ENCODE data around the gene ARHGEF19. TPM values are rescaled to one million over a fixed set of nuclear protein-coding genes. Genes with fewer than 3 reads are reported as not detected.

Gene ARHGEF19
- total and polyA plus RNA-seq, 2 of the 4 experiments (the other 2 are of a cell fraction): 4.5 to 16.8 TPM

DNA sequence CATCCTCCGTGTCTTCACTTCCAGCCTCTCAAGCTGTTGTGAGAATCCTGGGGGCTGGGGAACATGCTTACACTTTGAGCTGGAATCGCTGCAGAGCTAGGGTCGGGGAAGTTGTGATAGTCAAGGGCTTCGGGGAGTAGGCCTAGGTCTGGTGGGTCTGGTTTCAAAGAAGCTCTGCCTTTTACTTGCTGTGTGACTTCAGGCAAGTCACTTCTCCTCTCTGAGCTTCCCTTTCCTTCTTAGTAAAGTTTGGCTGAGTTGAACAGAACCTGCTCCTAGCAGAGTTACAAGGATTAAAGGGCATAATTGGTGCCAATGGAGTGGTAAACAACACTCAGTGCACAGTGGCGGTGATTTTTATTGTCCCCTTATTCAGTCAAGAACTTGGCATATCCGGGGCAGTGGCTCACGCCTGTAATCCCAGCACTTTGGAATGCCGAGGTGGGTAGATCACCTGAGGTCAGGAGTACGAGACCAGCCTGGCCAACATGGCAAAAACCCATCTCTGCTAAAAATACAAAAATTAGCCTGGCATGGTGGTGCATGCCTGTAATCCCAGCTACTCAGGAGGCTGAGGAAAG, 25.7 kb downstream of the ARHGEF19 start:
- CTCF ChIA-PET: interaction anchor here (0.9 to 2.0 kb wide), 3 partner anchors 104 to 109 kb away, joined by 3 to 15 read pairs (median 11); no protein-coding TSS in a partner anchor

More for the DNA sequence above, 25.7 kb downstream of the ARHGEF19 start:
- in situ Hi-C loops (cut with MboI; ENCODE audit: low sequenced_read_pairs) (loop anchor here (25.0 kb wide), 1 partner anchor 399 kb away; no protein-coding TSS in a partner anchor), intact Hi-C loops (cut with micrococcal nuclease) (loop anchor here (1.0 to 5.0 kb wide), 5 partner anchors 32 to 176 kb away; no protein-coding TSS in a partner anchor), dilution Hi-C loops (cut with HindIII; ENCODE audit: low sequenced_read_pairs, unreplicated experiment) (no loop called here)
- Histone ChIP-seq H3K14ac (replicated peaks; ENCODE audit: low read depth, low read length) (no peak overlapping the region), H3K4me1 (ENCODE audit: control insufficient read depth, insufficient read depth, low read length) (peaks cover 10% of the 10 kb centered on the region), H4K8ac (ENCODE audit: low read depth in 2 of 2, low read length in 2 of 2) (no peak overlapping the region), H2AFZ (replicated peaks; ENCODE audit: low read length, poor library complexity) (peak overlapping the region; percentile 33), H4K20me1 (ENCODE audit: insufficient read depth, low read length) (no peaks in the 10 kb centered on the region), H3K9me1 (ENCODE audit: insufficient read depth, low read length) (no peaks in the 10 kb centered on the region), H2BK20ac (ENCODE audit: low read depth, low read length) (peak overlapping the region; percentile 78), H3K4me3 (ENCODE audit: insufficient read depth, low read depth, low read length) (no peak overlapping the region), H3K56ac (ENCODE audit: extremely low read depth, insufficient read depth, low read length) (no peak overlapping the region), H2BK15ac (ENCODE audit: low read depth, low read length) (peak overlapping the region; percentile 54; the same call in 1 of the 3 replicates), H3K23ac (ENCODE audit: low read depth, low read length) (no peak overlapping the region), H3K9me3 (ENCODE audit: control insufficient read depth, insufficient read depth, low read length) (no peaks in the 10 kb centered on the region), H4K5ac (ENCODE audit: low read depth, low read length) (no peak overlapping the region), H3K9ac (ENCODE audit: low read depth, low read length) (no peak overlapping the region), H3K27me3 (ENCODE audit: control insufficient read depth, insufficient read depth, low read length) (no peaks in the 10 kb centered on the region), H3K4me2 (ENCODE audit: low read depth, low read length) (no peak overlapping the region), H3K27ac (ENCODE audit: insufficient read depth, low read length) (no peak overlapping the region), H2BK120ac (ENCODE audit: low read depth, low read length) (peak overlapping the region; percentile 52; the same call in 1 of the 2 replicates), H3K4ac (ENCODE audit: low read depth, low read length) (peak overlapping the region; percentile 48; the same call in 1 of the 2 replicates), H2AK9ac (replicated peaks; ENCODE audit: low read depth, low read length, poor library complexity) (peak overlapping the region; percentile 28), H4K91ac (ENCODE audit: insufficient read depth, low read depth, low read length) (no peak overlapping the region), H3K79me1 (ENCODE audit: low read depth in 1 of 2, low read length in 2 of 2) (peaks cover 5 to 7% of the 10 kb centered on the region in 2 experiments; a peak in 3 of 4 replicates), H2AK5ac (ENCODE audit: low read depth, low read length) (peak overlapping the region; percentile 69; the same call in 1 of the 2 replicates), H2BK5ac (ENCODE audit: low read depth, low read length, poor library complexity, severe bottlenecking) (no peak overlapping the region), H3K18ac (ENCODE audit: low read depth, low read length) (no peak overlapping the region), H3K36me3 (ENCODE audit: control insufficient read depth, insufficient read depth, low read length) (no peaks in the 10 kb centered on the region)
- TF ChIP-seq, protein P1, sequence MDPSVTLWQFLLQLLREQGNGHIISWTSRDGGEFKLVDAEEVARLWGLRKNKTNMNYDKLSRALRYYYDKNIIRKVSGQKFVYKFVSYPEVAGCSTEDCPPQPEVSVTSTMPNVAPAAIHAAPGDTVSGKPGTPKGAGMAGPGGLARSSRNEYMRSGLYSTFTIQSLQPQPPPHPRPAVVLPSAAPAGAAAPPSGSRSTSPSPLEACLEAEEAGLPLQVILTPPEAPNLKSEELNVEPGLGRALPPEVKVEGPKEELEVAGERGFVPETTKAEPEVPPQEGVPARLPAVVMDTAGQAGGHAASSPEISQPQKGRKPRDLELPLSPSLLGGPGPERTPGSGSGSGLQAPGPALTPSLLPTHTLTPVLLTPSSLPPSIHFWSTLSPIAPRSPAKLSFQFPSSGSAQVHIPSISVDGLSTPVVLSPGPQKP (IDR thresholded peaks at IDR 0.05; ENCODE audit: borderline replicate concordance, low read depth, low read length): no peak
- TF ChIP-seq MXI1 (IDR thresholded peaks at IDR 0.05; ENCODE audit: borderline replicate concordance, low read depth, low read length): no peak
- TF ChIP-seq NFE2L2 (IDR thresholded peaks at IDR 0.05; ENCODE audit: low read depth, low read length): no peak
- TF ChIP-seq, protein P2, sequence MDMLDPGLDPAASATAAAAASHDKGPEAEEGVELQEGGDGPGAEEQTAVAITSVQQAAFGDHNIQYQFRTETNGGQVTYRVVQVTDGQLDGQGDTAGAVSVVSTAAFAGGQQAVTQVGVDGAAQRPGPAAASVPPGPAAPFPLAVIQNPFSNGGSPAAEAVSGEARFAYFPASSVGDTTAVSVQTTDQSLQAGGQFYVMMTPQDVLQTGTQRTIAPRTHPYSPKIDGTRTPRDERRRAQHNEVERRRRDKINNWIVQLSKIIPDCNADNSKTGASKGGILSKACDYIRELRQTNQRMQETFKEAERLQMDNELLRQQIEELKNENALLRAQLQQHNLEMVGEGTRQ (IDR thresholded peaks at IDR 0.05; ENCODE audit: low read depth, low read length): no peak
- TF ChIP-seq RAD21 (IDR thresholded peaks at IDR 0.05; ENCODE audit: low read length): no peak
- TF ChIP-seq, protein P3, sequence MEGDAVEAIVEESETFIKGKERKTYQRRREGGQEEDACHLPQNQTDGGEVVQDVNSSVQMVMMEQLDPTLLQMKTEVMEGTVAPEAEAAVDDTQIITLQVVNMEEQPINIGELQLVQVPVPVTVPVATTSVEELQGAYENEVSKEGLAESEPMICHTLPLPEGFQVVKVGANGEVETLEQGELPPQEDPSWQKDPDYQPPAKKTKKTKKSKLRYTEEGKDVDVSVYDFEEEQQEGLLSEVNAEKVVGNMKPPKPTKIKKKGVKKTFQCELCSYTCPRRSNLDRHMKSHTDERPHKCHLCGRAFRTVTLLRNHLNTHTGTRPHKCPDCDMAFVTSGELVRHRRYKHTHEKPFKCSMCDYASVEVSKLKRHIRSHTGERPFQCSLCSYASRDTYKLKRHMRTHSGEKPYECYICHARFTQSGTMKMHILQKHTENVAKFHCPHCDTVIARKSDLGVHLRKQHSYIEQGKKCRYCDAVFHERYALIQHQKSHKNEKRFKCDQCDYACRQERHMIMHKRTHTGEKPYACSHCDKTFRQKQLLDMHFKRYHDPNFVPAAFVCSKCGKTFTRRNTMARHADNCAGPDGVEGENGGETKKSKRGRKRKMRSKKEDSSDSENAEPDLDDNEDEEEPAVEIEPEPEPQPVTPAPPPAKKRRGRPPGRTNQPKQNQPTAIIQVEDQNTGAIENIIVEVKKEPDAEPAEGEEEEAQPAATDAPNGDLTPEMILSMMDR (conservative IDR thresholded peaks at IDR 0.05; ENCODE audit: low read depth, low read length): no peak
- TF ChIP-seq CEBPB (IDR thresholded peaks at IDR 0.05; ENCODE audit: low read depth, low read length): no peak
- no peak for TF ChIP-seq SMC3 (IDR thresholded peaks at IDR 0.05; ENCODE audit: low read depth, low read length)
- TF ChIP-seq RFX5 (IDR thresholded peaks at IDR 0.05; ENCODE audit: low read depth, low read length): no peak
- TF ChIP-seq FOS (IDR thresholded peaks at IDR 0.05; ENCODE audit: low read depth, low read length): no peak
- TF ChIP-seq BHLHE40 (IDR thresholded peaks at IDR 0.05; ENCODE audit: low read depth, low read length): no peak
- TF ChIP-seq MAZ (IDR thresholded peaks at IDR 0.05; ENCODE audit: borderline replicate concordance, low read depth, low read length): no peak
- TF ChIP-seq RCOR1 (IDR thresholded peaks at IDR 0.05; ENCODE audit: insufficient replicate concordance, low read length): no peak
- TF ChIP-seq MAFK (IDR thresholded peaks at IDR 0.05; ENCODE audit: low read depth, low read length): no peak
- TF ChIP-seq CHD1 (IDR thresholded peaks at IDR 0.05; ENCODE audit: low read depth, low read length): no peak
- BruUV-seq (replicated peaks): no TSS peak
- POLR2A ChIA-PET (ENCODE audit: unreplicated experiment): no interaction called here
- DNase-seq (no peak), ATAC-seq (ENCODE audit: low read depth) (no peak)
- WGBS, 2 experiments (ENCODE audit: extremely low coverage in 2 of 2, insufficient read length in 1 of 2): 85% methylated on average over 5 of the region's 9 CpGs; no CpG with 5 or more reads in 1 of the 2 experiments
